Effector memory CD8-positive, alpha-beta T cell (primary cell): ENCODE measurements around the gene PRTG.
"Not testable (repeated sequence)": the region's sequence is repeated elsewhere in the genome, so short reads cannot be mapped to it uniquely, and the experiment has no call there.

Experiments used
- ATAC-seq: fragments of 150-1000 bp; cut with Tn5 transposase; replicated peaks from 2 replicates; pipeline ENCODE4 v1.10.0; 2021; ENCODE audit warnings: mild to moderate bottlenecking, moderate library complexity
- DNase-seq, 3 experiments: peaks; one replicate each; pipeline ENCODE4 v3.0.0; 2021
- H3K27ac Mint-ChIP-seq, 2 donors: one replicate each; pipeline ENCODE4 v1.8.0; 2022; ENCODE audit warnings: mild to moderate bottlenecking in 2 of 2, mixed read lengths in 2 of 2, moderate library complexity in 2 of 2
- H3K27me3 Mint-ChIP-seq, 2 donors: one replicate each; pipeline ENCODE4 v1.8.0; 2022; ENCODE audit warnings: mixed read lengths in 2 of 2
- H3K36me3 Mint-ChIP-seq: one replicate; pipeline ENCODE4 v1.8.0; 2022; ENCODE audit warnings: mild to moderate bottlenecking, moderate library complexity, mixed read lengths; ENCODE audit not compliant: insufficient read depth
- H3K4me1 Mint-ChIP-seq, 2 donors: one replicate each; pipeline ENCODE4 v1.8.0; 2022; ENCODE audit warnings: low read depth in 2 of 2, mixed read lengths in 2 of 2
- H3K4me3 Mint-ChIP-seq, 2 donors: one replicate each; pipeline ENCODE4 v1.8.0; 2022; ENCODE audit warnings: mild to moderate bottlenecking in 2 of 2, mixed read lengths in 2 of 2, moderate library complexity in 2 of 2
- H3K9me3 Mint-ChIP-seq, 2 donors: one replicate each; pipeline ENCODE4 v1.8.0; 2022; ENCODE audit warnings: mixed read lengths in 2 of 2

The PRTG gene

GRCh38 chr15:55738715-55739114 lies 4.2 kb downstream of the PRTG start:
- DNase-seq (no peak), ATAC-seq (no peak)
- Mint-ChIP-seq H3K9me3 (no peaks in the 10 kb centered on the region), H3K4me3 (no peak overlapping the region), H3K36me3 (peaks cover 4% of the 10 kb centered on the region), H3K27ac (no peak overlapping the region), H3K27me3 (peaks cover 18 to 36% of the 10 kb centered on the region in 2 donors), H3K4me1 (no peaks in the 10 kb centered on the region)

- Mint-ChIP-seq H3K36me3 (no peaks in the 10 kb centered on the region), H3K27me3 (peaks cover 14 to 43% of the 10 kb centered on the region in 2 donors), H3K4me1 (no peaks in the 10 kb centered on the region), H3K4me3 (no peak overlapping the region), H3K27ac (no peak overlapping the region), H3K9me3 (no peaks in the 10 kb centered on the region)
- ATAC-seq (no peak), DNase-seq (no peak)
Measured at GRCh38 chr15:55737373-55737772, 5.6 kb downstream of the PRTG start.

- no peaks in the 10 kb centered on the region for H3K36me3 Mint-ChIP-seq
- H3K4me3 Mint-ChIP-seq = no peak overlapping the region
- no peaks in the 10 kb centered on the region for H3K4me1 Mint-ChIP-seq
- no peaks in the 10 kb centered on the region for H3K9me3 Mint-ChIP-seq
- no peak overlapping the region for H3K27ac Mint-ChIP-seq
- DNase-seq (no peak), ATAC-seq (no peak)
- peaks cover 14 to 48% of the 10 kb centered on the region in 2 donors for H3K27me3 Mint-ChIP-seq
Measured at GRCh38 chr15:55736756-55737155, 6.2 kb downstream of the PRTG start.

GRCh38 chr15:55734641-55735040 lies 8.3 kb downstream of the PRTG start:
- peaks cover 13 to 49% of the 10 kb centered on the region in 2 donors for H3K27me3 Mint-ChIP-seq
- H3K4me1 Mint-ChIP-seq = no peaks in the 10 kb centered on the region
- ATAC-seq (no peak), DNase-seq (no peak)
- H3K9me3 Mint-ChIP-seq = no peaks in the 10 kb centered on the region
- no peaks in the 10 kb centered on the region for H3K36me3 Mint-ChIP-seq
- H3K4me3 Mint-ChIP-seq = no peak overlapping the region
- no peak overlapping the region for H3K27ac Mint-ChIP-seq

- H3K27ac Mint-ChIP-seq, H3K9me3 Mint-ChIP-seq, H3K4me3 Mint-ChIP-seq, H3K4me1 Mint-ChIP-seq, ATAC-seq, H3K36me3 Mint-ChIP-seq, DNase-seq: not testable (repeated sequence)
- H3K27me3 Mint-ChIP-seq = peaks cover 7 to 38% of the 10 kb centered on the region in 2 donors
Measured at GRCh38 chr15:55733461-55733860, 9.5 kb downstream of the PRTG start.

- H3K27ac Mint-ChIP-seq = no peak overlapping the region
- H3K9me3 Mint-ChIP-seq = no peaks in the 10 kb centered on the region
- no peak overlapping the region for H3K4me3 Mint-ChIP-seq
- no peak for DNase-seq
- no peak for ATAC-seq
- H3K36me3 Mint-ChIP-seq = no peaks in the 10 kb centered on the region
- H3K27me3 Mint-ChIP-seq = peaks cover 61 to 65% of the 10 kb centered on the region in 2 donors
- no peaks in the 10 kb centered on the region for H3K4me1 Mint-ChIP-seq
Measured at GRCh38 chr15:55721554-55722185, 21.3 kb downstream of the PRTG start.

- H3K9me3 Mint-ChIP-seq = no peaks in the 10 kb centered on the region
- no peak for DNase-seq
- no peak overlapping the region for H3K27ac Mint-ChIP-seq
- H3K27me3 Mint-ChIP-seq = peaks cover 19 to 30% of the 10 kb centered on the region in 2 donors
- ATAC-seq = no peak
- H3K36me3 Mint-ChIP-seq = no peaks in the 10 kb centered on the region
- H3K4me3 Mint-ChIP-seq = no peak overlapping the region
- no peaks in the 10 kb centered on the region for H3K4me1 Mint-ChIP-seq
Measured at GRCh38 chr15:55715355-55716076, 27.4 kb downstream of the PRTG start.

GRCh38 chr15:55714064-55714463 lies 28.9 kb downstream of the PRTG start:
- H3K36me3 Mint-ChIP-seq = no peaks in the 10 kb centered on the region
- ATAC-seq (no peak), DNase-seq (no peak)
- H3K27me3 Mint-ChIP-seq = peaks cover 9 to 25% of the 10 kb centered on the region in 2 donors
- H3K4me1 Mint-ChIP-seq = no peaks in the 10 kb centered on the region
- no peak overlapping the region for H3K27ac Mint-ChIP-seq
- H3K9me3 Mint-ChIP-seq = no peaks in the 10 kb centered on the region
- no peak overlapping the region for H3K4me3 Mint-ChIP-seq

- Mint-ChIP-seq H3K27ac (no peak overlapping the region), H3K36me3 (no peaks in the 10 kb centered on the region), H3K9me3 (no peaks in the 10 kb centered on the region), H3K4me1 (no peaks in the 10 kb centered on the region), H3K27me3 (peaks cover 15 to 31% of the 10 kb centered on the region in 2 donors), H3K4me3 (no peak overlapping the region)
- no peak for DNase-seq
- ATAC-seq = no peak
Measured at GRCh38 chr15:55712363-55712762, 30.6 kb downstream of the PRTG start.

GRCh38 chr15:55710286-55710685 lies 32.7 kb downstream of the PRTG start:
- H3K36me3 Mint-ChIP-seq = no peaks in the 10 kb centered on the region
- no peak for DNase-seq
- H3K27ac Mint-ChIP-seq = no peak overlapping the region
- H3K9me3 Mint-ChIP-seq = no peaks in the 10 kb centered on the region
- peaks cover 28 to 41% of the 10 kb centered on the region in 2 donors for H3K27me3 Mint-ChIP-seq
- ATAC-seq = no peak
- no peaks in the 10 kb centered on the region for H3K4me1 Mint-ChIP-seq
- H3K4me3 Mint-ChIP-seq = no peak overlapping the region

GRCh38 chr15:55709458-55709857 lies 33.5 kb downstream of the PRTG start:
- no peak for DNase-seq
- Mint-ChIP-seq H3K4me3 (no peak overlapping the region), H3K27ac (no peak overlapping the region), H3K4me1 (no peaks in the 10 kb centered on the region), H3K27me3 (peaks cover 29 to 39% of the 10 kb centered on the region in 2 donors), H3K36me3 (no peaks in the 10 kb centered on the region), H3K9me3 (no peaks in the 10 kb centered on the region)
- no peak for ATAC-seq

GRCh38 chr15:55708720-55709119 lies 34.2 kb downstream of the PRTG start:
- DNase-seq (no peak), ATAC-seq (no peak)
- Mint-ChIP-seq H3K9me3 (no peaks in the 10 kb centered on the region), H3K36me3 (no peaks in the 10 kb centered on the region), H3K4me1 (peaks cover 0 to 4% of the 10 kb centered on the region in 2 donors), H3K4me3 (no peak overlapping the region), H3K27ac (no peak overlapping the region), H3K27me3 (peaks cover 29 to 39% of the 10 kb centered on the region in 2 donors)

GRCh38 chr15:55707951-55708350 lies 35.0 kb downstream of the PRTG start:
- Mint-ChIP-seq H3K4me1 (peaks cover 0 to 5% of the 10 kb centered on the region in 2 donors), H3K4me3 (no peak overlapping the region)

GRCh38 chr15:55707518-55707917 lies 35.4 kb downstream of the PRTG start:
- Mint-ChIP-seq H3K4me1 (peaks cover 0 to 5% of the 10 kb centered on the region in 2 donors), H3K36me3 (no peaks in the 10 kb centered on the region), H3K27ac (no peak overlapping the region), H3K9me3 (no peaks in the 10 kb centered on the region), H3K4me3 (no peak overlapping the region), H3K27me3 (peaks cover 29 to 39% of the 10 kb centered on the region in 2 donors)
- no peak for DNase-seq
- ATAC-seq = no peak

More at GRCh38 chr15:55707951-55708350, 35.0 kb downstream of the PRTG start:
- Mint-ChIP-seq H3K36me3 (no peaks in the 10 kb centered on the region), H3K9me3 (no peaks in the 10 kb centered on the region), H3K27me3 (peaks cover 29 to 39% of the 10 kb centered on the region in 2 donors), H3K27ac (no peak overlapping the region)
- no peak for DNase-seq
- ATAC-seq = no peak
